ENCODE data around the gene CLOCK.

Gene CLOCK

DNA sequence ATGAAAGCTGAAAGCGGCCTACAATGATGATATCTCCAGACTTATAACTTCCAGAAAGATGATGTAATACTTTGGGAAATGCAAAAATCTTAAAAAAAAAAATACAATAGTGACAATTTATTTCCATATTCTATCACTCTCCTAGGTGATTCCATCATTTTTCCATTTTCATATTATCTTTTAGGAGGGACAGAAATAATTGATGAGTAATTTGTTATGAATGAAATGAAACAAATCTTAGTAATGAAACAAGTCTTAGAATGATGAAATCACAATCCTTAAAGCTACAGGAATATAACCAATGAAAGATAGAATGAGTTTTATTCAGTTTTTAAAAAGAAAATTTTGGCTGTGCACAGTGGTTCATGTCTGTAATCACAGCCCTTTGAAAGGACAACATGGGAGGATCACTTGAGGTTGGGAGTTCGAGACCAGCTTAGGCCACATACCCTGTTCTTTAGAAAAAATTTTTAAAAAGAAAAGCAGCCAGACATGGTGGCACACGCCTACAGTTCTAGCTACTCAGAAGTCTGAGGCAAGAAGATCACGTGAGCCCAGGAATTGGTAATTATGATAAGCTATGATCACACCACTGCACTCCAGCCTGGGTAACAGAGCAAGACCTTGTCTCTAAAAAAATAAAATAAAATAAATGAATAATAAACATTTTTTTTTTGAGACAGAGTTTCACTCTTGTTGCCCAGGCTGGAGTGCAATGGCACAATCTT lies 21.7 kb downstream of the CLOCK start:
- CTCF ChIA-PET: interaction anchor here (0.7 kb wide), 1 partner anchor 117 kb away, joined by 10 read pairs; no protein-coding TSS in a partner anchor
- no peak for TF ChIP-seq ZBTB17 (tag by site-specific recombination; IDR thresholded peaks at IDR 0.05)
- no peak for TF ChIP-seq ZSCAN16 (tag by site-specific recombination; IDR thresholded peaks at IDR 0.05)
- TF ChIP-seq ZNF16 (tag by site-specific recombination; IDR thresholded peaks at IDR 0.05; ENCODE audit: low read depth): no peak
- TF ChIP-seq, protein P1, sequence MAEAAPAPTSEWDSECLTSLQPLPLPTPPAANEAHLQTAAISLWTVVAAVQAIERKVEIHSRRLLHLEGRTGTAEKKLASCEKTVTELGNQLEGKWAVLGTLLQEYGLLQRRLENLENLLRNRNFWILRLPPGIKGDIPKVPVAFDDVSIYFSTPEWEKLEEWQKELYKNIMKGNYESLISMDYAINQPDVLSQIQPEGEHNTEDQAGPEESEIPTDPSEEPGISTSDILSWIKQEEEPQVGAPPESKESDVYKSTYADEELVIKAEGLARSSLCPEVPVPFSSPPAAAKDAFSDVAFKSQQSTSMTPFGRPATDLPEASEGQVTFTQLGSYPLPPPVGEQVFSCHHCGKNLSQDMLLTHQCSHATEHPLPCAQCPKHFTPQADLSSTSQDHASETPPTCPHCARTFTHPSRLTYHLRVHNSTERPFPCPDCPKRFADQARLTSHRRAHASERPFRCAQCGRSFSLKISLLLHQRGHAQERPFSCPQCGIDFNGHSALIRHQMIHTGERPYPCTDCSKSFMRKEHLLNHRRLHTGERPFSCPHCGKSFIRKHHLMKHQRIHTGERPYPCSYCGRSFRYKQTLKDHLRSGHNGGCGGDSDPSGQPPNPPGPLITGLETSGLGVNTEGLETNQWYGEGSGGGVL (tag by site-specific recombination; IDR thresholded peaks at IDR 0.05): no peak
- TF ChIP-seq ZNF843 (tag by site-specific recombination; IDR thresholded peaks at IDR 0.05): no peak
- no peak for TF ChIP-seq SP2 (tag by site-specific recombination; IDR thresholded peaks at IDR 0.05)
- no peak for TF ChIP-seq SALL2 (tag by site-specific recombination; IDR thresholded peaks at IDR 0.05; ENCODE audit: borderline replicate concordance)
- no peak for TF ChIP-seq ZNF175 (tag by site-specific recombination; IDR thresholded peaks at IDR 0.05)
- no peak for TF ChIP-seq ZNF664 (tag by site-specific recombination; IDR thresholded peaks at IDR 0.05)
- POLR2A ChIA-PET: no interaction called here
- Histone ChIP-seq H3K4me1 (ENCODE audit: control insufficient read depth, insufficient read depth, low read length) (no peaks in the 10 kb centered on the region), H3K36me3 (ENCODE audit: control insufficient read depth in 2 of 2, insufficient read depth in 1 of 2, low read length in 2 of 2) (no peaks in the 10 kb centered on the region), H3K27ac (ENCODE audit: extremely low read depth, low read depth, low read length) (no peak overlapping the region), H3K9me3 (ENCODE audit: control insufficient read depth, insufficient read depth, low read depth, low read length) (no peaks in the 10 kb centered on the region), H3K4me3 (ENCODE audit: low read depth, low read length) (no peak overlapping the region)

DNA sequence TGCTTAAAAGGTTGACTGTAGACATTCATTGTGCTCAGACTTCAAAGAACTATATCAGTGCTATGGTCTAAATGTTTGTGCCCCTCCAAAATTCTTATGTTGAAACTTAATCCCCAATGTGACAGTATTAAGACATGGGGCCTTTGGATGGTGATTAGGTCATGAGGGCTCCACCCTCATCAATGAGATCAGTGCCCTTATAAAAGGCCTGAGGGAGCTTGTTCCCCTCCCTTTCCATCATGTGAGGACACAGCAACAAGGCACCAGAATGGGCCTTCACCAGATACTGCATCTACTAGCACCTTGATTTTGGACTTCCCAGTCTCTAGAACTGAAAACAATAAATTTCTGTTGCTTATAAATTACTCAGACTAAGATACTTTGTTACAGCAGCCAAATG lies 28.3 kb downstream of the CLOCK start:
- TF ChIP-seq ZNF354C (tag by site-specific recombination; IDR thresholded peaks at IDR 0.05; ENCODE audit: borderline replicate concordance, low read depth) (no peak), ZNF600 (tag by site-specific recombination; IDR thresholded peaks at IDR 0.05) (no peak), ZNF777 (tag by site-specific recombination; IDR thresholded peaks at IDR 0.05; ENCODE audit: borderline replicate concordance) (no peak)
- POLR2A ChIA-PET: no interaction called here
- Histone ChIP-seq H3K4me3 (ENCODE audit: low read depth, low read length) (no peak overlapping the region), H3K4me1 (ENCODE audit: control insufficient read depth, insufficient read depth, low read length) (no peaks in the 10 kb centered on the region), H3K27ac (ENCODE audit: extremely low read depth, low read depth, low read length) (no peak overlapping the region), H3K9me3 (ENCODE audit: control insufficient read depth, insufficient read depth, low read depth, low read length) (no peaks in the 10 kb centered on the region), H3K36me3 (ENCODE audit: control insufficient read depth in 2 of 2, insufficient read depth in 1 of 2, low read length in 2 of 2) (no peaks in the 10 kb centered on the region)
- CTCF ChIA-PET: no interaction called here

DNA sequence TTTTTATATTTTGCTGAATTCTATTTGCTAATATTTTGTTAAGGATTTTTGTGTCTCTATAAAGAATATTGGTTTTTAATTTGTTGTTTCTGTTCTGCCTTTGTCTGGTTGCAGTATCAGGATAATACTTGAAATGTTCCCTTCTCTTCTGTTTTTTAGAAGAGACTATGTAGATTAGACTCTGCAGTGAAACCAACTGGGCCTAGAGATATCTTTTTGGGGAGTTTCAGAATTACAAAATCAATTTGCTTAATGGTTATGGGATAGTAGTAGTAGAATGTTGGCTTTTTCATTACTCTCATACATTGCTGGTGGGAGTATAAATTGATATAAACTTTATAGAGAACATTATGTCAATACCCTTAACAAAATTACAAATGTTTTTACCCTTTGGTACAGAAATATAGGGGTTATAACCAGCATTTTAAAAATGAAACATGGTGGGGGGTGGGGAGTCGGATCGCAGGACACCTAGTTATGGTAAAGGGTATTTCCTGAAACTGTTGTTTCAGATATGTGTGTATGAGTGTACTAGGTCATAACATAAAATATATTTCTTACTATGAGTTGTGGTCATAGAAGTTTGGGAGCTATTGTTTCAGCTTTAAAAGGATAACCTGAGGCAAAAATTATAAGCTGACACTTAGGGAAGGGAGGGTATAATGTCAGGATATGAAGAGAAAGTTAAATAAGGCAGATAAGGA lies 29.0 kb downstream of the CLOCK start:
- Histone ChIP-seq H3K9me3 (ENCODE audit: control insufficient read depth, insufficient read depth, low read depth, low read length) (no peaks in the 10 kb centered on the region), H3K36me3 (ENCODE audit: control insufficient read depth in 2 of 2, insufficient read depth in 1 of 2, low read length in 2 of 2) (no peaks in the 10 kb centered on the region), H3K4me1 (ENCODE audit: control insufficient read depth, insufficient read depth, low read length) (no peaks in the 10 kb centered on the region), H3K27ac (ENCODE audit: extremely low read depth, low read depth, low read length) (no peak overlapping the region), H3K4me3 (ENCODE audit: low read depth, low read length) (no peak overlapping the region)
- TF ChIP-seq ZNF404 (tag by site-specific recombination; IDR thresholded peaks at IDR 0.05) (no peak), ZNF529 (tag by site-specific recombination; IDR thresholded peaks at IDR 0.05; ENCODE audit: insufficient replicate concordance) (no peak), ZNF521 (tag by site-specific recombination; IDR thresholded peaks at IDR 0.05) (no peak), ZNF776 (tag by site-specific recombination; IDR thresholded peaks at IDR 0.05; ENCODE audit: borderline replicate concordance) (no peak), ZNF324 (tag by site-specific recombination; IDR thresholded peaks at IDR 0.05) (no peak), ZNF394 (tag by site-specific recombination; IDR thresholded peaks at IDR 0.05; ENCODE audit: borderline replicate concordance) (no peak), GLIS1 (tag by site-specific recombination; IDR thresholded peaks at IDR 0.05) (no peak), ZNF510 (tag by site-specific recombination; IDR thresholded peaks at IDR 0.05; ENCODE audit: insufficient replicate concordance) (no peak), ZNF223 (tag by site-specific recombination; IDR thresholded peaks at IDR 0.05) (no peak), ZNF426 (tag by site-specific recombination; IDR thresholded peaks at IDR 0.05) (no peak), ZNF785 (tag by site-specific recombination; IDR thresholded peaks at IDR 0.05) (no peak), ZNF112 (tag by site-specific recombination; IDR thresholded peaks at IDR 0.05) (no peak)
- TF ChIP-seq, protein P2, sequence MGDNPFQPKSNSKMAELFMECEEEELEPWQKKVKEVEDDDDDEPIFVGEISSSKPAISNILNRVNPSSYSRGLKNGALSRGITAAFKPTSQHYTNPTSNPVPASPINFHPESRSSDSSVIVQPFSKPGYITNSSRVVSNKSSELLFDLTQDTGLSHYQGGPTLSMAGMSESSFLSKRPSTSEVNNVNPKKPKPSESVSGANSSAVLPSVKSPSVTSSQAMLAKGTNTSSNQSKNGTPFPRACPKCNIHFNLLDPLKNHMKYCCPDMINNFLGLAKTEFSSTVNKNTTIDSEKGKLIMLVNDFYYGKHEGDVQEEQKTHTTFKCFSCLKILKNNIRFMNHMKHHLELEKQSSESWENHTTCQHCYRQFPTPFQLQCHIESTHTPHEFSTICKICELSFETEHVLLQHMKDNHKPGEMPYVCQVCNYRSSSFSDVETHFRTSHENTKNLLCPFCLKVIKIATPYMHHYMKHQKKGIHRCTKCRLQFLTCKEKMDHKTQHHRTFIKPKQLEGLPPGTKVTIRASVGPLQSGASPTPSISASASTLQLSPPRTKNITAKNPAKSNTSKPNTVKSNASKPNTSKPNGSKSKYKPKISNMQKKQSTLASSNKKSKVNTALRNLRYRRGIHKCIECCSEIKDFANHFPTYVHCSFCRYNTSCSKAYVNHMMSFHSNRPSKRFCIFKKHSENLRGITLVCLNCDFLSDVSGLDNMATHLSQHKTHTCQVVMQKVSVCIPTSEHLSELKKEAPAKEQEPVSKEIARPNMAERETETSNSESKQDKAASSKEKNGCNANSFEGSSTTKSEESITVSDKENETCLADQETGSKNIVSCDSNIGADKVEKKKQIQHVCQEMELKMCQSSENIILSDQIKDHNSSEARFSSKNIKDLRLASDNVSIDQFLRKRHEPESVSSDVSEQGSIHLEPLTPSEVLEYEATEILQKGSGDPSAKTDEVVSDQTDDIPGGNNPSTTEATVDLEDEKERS (tag by site-specific recombination; IDR thresholded peaks at IDR 0.05): no peak
- ChIA-PET POLR2A (no interaction called here), CTCF (no interaction called here)

Data from HEK293 (cell line).